K562 (cell line): ENCODE measurements around the gene OR7G3. TPM values are rescaled to one million over a fixed set of nuclear protein-coding genes. Genes with fewer than 3 reads are reported as not detected.

Source experiments
- ATAC-seq: fragments of 200-7000 bp; cut with Tn5 transposase; 3 replicates; pipeline ENCODE4 v1.9.1; 2020; ENCODE audit warnings: moderate library complexity
- BruUV-seq: library from RNA; stranded (reverse); fragments of 400-500 nt; replicated peaks from 2 replicates; lab custom pipeline; 2021; lab: Mats Ljungman, UMichigan
- CTCF ChIA-PET: fragments of 300-600 bp; formaldehyde crosslinking; extraction: SDS; loops from one replicate; lab custom pipeline; 2021; ENCODE audit warnings: low intra/inter-chr PET ratio; lab: Yijun Ruan, JAX
- POLR2A ChIA-PET: fragments of 300-600, 350-650 bp; sonication (Branson Sonifier 250); formaldehyde crosslinking; extraction: SDS; loops from one replicate; lab custom pipeline; 2021; ENCODE audit warnings: antibody characterized with exemption, inconsistent platforms; lab: Yijun Ruan, JAX
- DNase-seq, 4 experiments: peaks; one replicate each; pipeline versions ENCODE4 v3.0.0 to v3.0.0-alpha.2; 2011 to 2018; ENCODE audit warnings: low spot score in 3 of 4, mixed read lengths in 3 of 4; ENCODE audit errors: extremely low read depth in 1 of 4
- FAIRE-seq: peaks from 2 replicates; lab custom pipeline; 2011; peaks lifted over from hg19 to GRCh38; lab: Jason Lieb, UNC
- H2AFZ ChIP-seq: 2 replicates; pipeline ENCODE4 v1.6.0; 2011; ENCODE audit warnings: low read depth, low read length, control low read depth, inconsistent platforms
- H3K27ac ChIP-seq: fragments of 200-600 bp; 3 replicates; pipeline ENCODE4 v1.8.0; 2011; ENCODE audit warnings: low read depth, mild to moderate bottlenecking, control low read depth, inconsistent platforms, low read length, moderate library complexity, mixed read lengths; ENCODE audit errors: extremely low read depth
- H3K27me3 ChIP-seq, 2 experiments: fragments of 300-600 bp in 1 of 2; 2 replicates in 1 of 2; 3 replicates in 1 of 2; pipeline versions ENCODE4 v1.6.0 to v1.8.0; 2011; ENCODE audit warnings: inconsistent platforms in 2 of 2, low read length in 2 of 2, mild to moderate bottlenecking in 1 of 2, mixed read lengths in 1 of 2, moderate library complexity in 1 of 2; ENCODE audit not compliant: control insufficient read depth in 2 of 2, insufficient read depth in 2 of 2
- H3K36me3 ChIP-seq: fragments of 300-600 bp; 3 replicates; pipeline ENCODE4 v1.8.0; 2011; ENCODE audit warnings: mild to moderate bottlenecking, low read length, inconsistent platforms; ENCODE audit not compliant: control insufficient read depth, insufficient read depth
- H3K4me1 ChIP-seq, 2 experiments: fragments of 200-600 bp in 1 of 2; replicated peaks in 1 of 2; 2 replicates in 1 of 2; 3 replicates in 1 of 2; pipeline versions ENCODE4 v1.5.1 to v1.8.0; 2011; ENCODE audit warnings: inconsistent platforms in 2 of 2, low read length in 2 of 2, mild to moderate bottlenecking in 1 of 2, mixed read lengths in 1 of 2, moderate library complexity in 1 of 2; ENCODE audit not compliant: control insufficient read depth in 2 of 2, insufficient read depth in 2 of 2
- H3K4me2 ChIP-seq: 2 replicates; pipeline ENCODE4 v1.6.1; 2011; ENCODE audit warnings: low read length, control low read depth, inconsistent platforms, mixed read lengths; ENCODE audit not compliant: insufficient read depth
- H3K4me3 ChIP-seq: fragments of 200-600 bp; sonication (generic), shearing (Covaris generic); 2 replicates; pipeline ENCODE4 v1.5.1; 2016; ENCODE audit warnings: control low read depth, inconsistent platforms
- H3K79me2 ChIP-seq: fragments of 200-600 bp; 3 replicates; pipeline ENCODE4 v1.8.0; 2011; ENCODE audit warnings: low read length, inconsistent platforms; ENCODE audit not compliant: control insufficient read depth, insufficient read depth
- H3K9ac ChIP-seq, 2 experiments: 2 replicates each; pipeline versions ENCODE4 v1.6.0 to v1.6.1; 2011; ENCODE audit warnings: low read depth in 2 of 2, low read length in 2 of 2, control low read depth in 1 of 2, inconsistent platforms in 1 of 2, mild to moderate bottlenecking in 1 of 2, mixed read lengths in 1 of 2; ENCODE audit not compliant: insufficient read depth in 1 of 2
- H3K9me1 ChIP-seq: one replicate; pipeline ENCODE4 v1.6.0; 2011; ENCODE audit warnings: inconsistent platforms, mild to moderate bottlenecking, low read length, moderate library complexity; ENCODE audit not compliant: control insufficient read depth, insufficient read depth
- H3K9me3 ChIP-seq: replicated peaks from 2 replicates; pipeline ENCODE4 v1.5.1; 2011; ENCODE audit warnings: low read depth, low read length, inconsistent platforms; ENCODE audit not compliant: control insufficient read depth, insufficient read depth
- H4K20me1 ChIP-seq: replicated peaks from 2 replicates; pipeline ENCODE4 v1.6.1; 2011; ENCODE audit warnings: low read length, inconsistent platforms, mixed read lengths; ENCODE audit not compliant: control insufficient read depth, insufficient read depth
- COPS2 ChIP-seq: fragments of 450-650 bp; conservative IDR thresholded peaks from 2 replicates; pipeline ENCODE4 v1.6.1; 2016; ENCODE audit warnings: mild to moderate bottlenecking, moderate library complexity
- FOS ChIP-seq: IDR thresholded peaks from 3 replicates; pipeline ENCODE4 v1.6.1; 2011; ENCODE audit not compliant: insufficient read length; ENCODE audit errors: extremely low read depth
- HDAC3 ChIP-seq: fragments of 450-650 bp; IDR thresholded peaks from 2 replicates; pipeline ENCODE4 v1.6.1; 2018; ENCODE audit warnings: borderline replicate concordance, mild to moderate bottlenecking, moderate library complexity; ENCODE audit not compliant: partially characterized antibody
- POLR2AphosphoS5 ChIP-seq: IDR thresholded peaks from 2 replicates; pipeline ENCODE4 v1.6.1; 2011; ENCODE audit warnings: mild to moderate bottlenecking, low read depth, low read length, moderate library complexity; ENCODE audit not compliant: control insufficient read depth, insufficient read depth
- REST ChIP-seq, 2 experiments: fragments of 450-650 bp; formaldehyde crosslinking in 1 of 2; IDR thresholded peaks; 2 replicates each; pipeline versions ENCODE4 v1.4.0 to v1.6.1; 2014 to 2020; ENCODE audit warnings: mild to moderate bottlenecking in 2 of 2, borderline replicate concordance in 1 of 2, low read depth in 1 of 2
- SNIP1 ChIP-seq: fragments of 450-650 bp; IDR thresholded peaks from 2 replicates; pipeline ENCODE4 v1.7.1; 2017; ENCODE audit warnings: low read depth, mild to moderate bottlenecking
- ZHX1 ChIP-seq: fragments of 150-350 bp; conservative IDR thresholded peaks from 2 replicates; pipeline ENCODE4 v1.6.1; 2014; ENCODE audit warnings: low read length
- ZNF3 ChIP-seq: fragments of 250-450 bp; sonication (Bioruptor Pico); IDR thresholded peaks from 2 replicates; pipeline ENCODE4 v1.5.0; 2021; ENCODE audit warnings: mild to moderate bottlenecking, moderate library complexity
- WGBS: fragments of 100-300 bp; shearing (Covaris generic); methylation state at CpG from one replicate; pipeline ENCODE4 v1.1.6; 2016; ENCODE audit warnings: low coverage, mixed read lengths; ENCODE audit not compliant: insufficient coverage; ENCODE audit errors: missing lambda C conversion rate; 5-methylcytosine and 5-hydroxymethylcytosine counted together
- in situ Hi-C: fragments of 300-500 bp; cut with MboI; formaldehyde crosslinking; loops from 4 replicates; pipeline ENCODE4 v1.15.0; 2018; ENCODE audit warnings: inconsistent platforms, mixed read lengths
- intact Hi-C: fragments of 100-400 bp; cut with micrococcal nuclease; formaldehyde crosslinking; loops from 2 replicates; pipeline ENCODE4 v1.14.2; 2022
- polyA plus RNA-seq, 8 experiments: library from polyadenylated mRNA; depleted of rRNA in 4 of 8; stranded (reverse) in 5 of 8; unstranded in 3 of 8; fragments of >200 nt; fragmentation: Nextera tagmentation in 2 of 8; fragmentation: Illumina TruSeq in 1 of 8; extraction: Ambion mirVana in 2 of 8; extraction: Trizol in 1 of 8; gene quantifications; 2 replicates each; pipeline versions ENCODE4 v1.2.1 to v1.2.3, GENCODE V29; 2011 to 2014; ENCODE audit warnings: inconsistent platforms in 1 of 8, missing spikeins in 1 of 8
- total RNA-seq, 7 experiments: library from RNA; depleted of rRNA in 6 of 7; stranded (reverse); fragments of >200 nt in 6 of 7; fragmentation: Illumina TruSeq in 2 of 7; extraction: Trizol in 2 of 7; gene quantifications; 2 replicates each; pipeline versions ENCODE4 v1.2.1 to v1.2.3, GENCODE V29; 2011 to 2021; ENCODE audit warnings: low replicate concordance in 1 of 7
- TF ChIP-seq, protein P1 (sequence below): IDR thresholded peaks from 2 replicates; pipeline ENCODE4 v1.6.1; 2012; ENCODE audit warnings: low read depth, low read length, improper control_type of control experiment, borderline replicate concordance

The OR7G3 gene
- total and polyA plus RNA-seq, 9 of the 15 experiments (the other 6 are each of a cell fraction or from before 2014, with no cell fraction given) = not detected

GRCh38 chr19:9156304-9156703 is 29.6 kb upstream of the OR7G3 start:
- H2AFZ ChIP-seq = no peak overlapping the region
- no peak overlapping the region for H3K27ac ChIP-seq
- peaks cover 83% of the 10 kb centered on the region for H3K36me3 ChIP-seq
- TF ChIP-seq ZNF3 (CRISPR knock-in tag) (no peak), HDAC3 (no peak), ZHX1 (no peak), COPS2 (no peak), POLR2AphosphoS5 (no peak), SNIP1 (no peak), REST (IDR thresholded peaks at IDR 0.05; ENCODE audit: borderline replicate concordance) (no peak), REST (CRISPR knock-in tag; IDR thresholded peaks at IDR 0.05; ENCODE audit: low read depth) (no peak), FOS (no peak)
- TF ChIP-seq, protein P1, sequence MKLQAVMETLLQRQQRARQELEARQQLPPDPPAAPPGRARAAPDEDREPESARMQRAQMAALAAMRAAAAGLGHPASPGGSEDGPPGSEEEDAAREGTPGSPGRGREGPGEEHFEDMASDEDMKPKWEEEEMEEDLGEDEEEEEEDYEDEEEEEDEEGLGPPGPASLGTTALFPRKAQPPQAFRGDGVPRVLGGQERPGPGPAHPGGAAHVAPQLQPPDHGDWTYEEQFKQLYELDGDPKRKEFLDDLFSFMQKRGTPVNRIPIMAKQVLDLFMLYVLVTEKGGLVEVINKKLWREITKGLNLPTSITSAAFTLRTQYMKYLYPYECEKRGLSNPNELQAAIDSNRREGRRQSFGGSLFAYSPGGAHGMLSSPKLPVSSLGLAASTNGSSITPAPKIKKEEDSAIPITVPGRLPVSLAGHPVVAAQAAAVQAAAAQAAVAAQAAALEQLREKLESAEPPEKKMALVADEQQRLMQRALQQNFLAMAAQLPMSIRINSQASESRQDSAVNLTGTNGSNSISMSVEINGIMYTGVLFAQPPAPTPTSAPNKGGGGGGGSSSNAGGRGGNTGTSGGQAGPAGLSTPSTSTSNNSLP = no peak
- intact Hi-C loops (loop anchor here (2.0 kb wide), 1 partner anchor 18 kb away; no protein-coding TSS in a partner anchor), in situ Hi-C loops (no loop called here)
- ATAC-seq (no peak), FAIRE-seq (no peak), DNase-seq (no peak)
- H3K4me1 ChIP-seq = no peaks in the 10 kb centered on the region
- H3K27me3 ChIP-seq = no peaks in the 10 kb centered on the region
- H3K4me2 ChIP-seq = no peak overlapping the region
- no peaks in the 10 kb centered on the region for H4K20me1 ChIP-seq
- no TSS peak for BruUV-seq
- peaks cover 51% of the 10 kb centered on the region for H3K79me2 ChIP-seq
- no peak overlapping the region for H3K4me3 ChIP-seq
- no peak overlapping the region for H3K9ac ChIP-seq
- WGBS = 100% methylated on average over 1 of the region's 1 CpG
- POLR2A ChIA-PET = no interaction called here
- CTCF ChIA-PET = no interaction called here
- H3K9me3 ChIP-seq = peaks cover 32% of the 10 kb centered on the region
- H3K9me1 ChIP-seq = no peaks in the 10 kb centered on the region
